Endothelial cell of umbilical vein (primary cell): Measurements from ENCODE around the gene FLNB.

Source experiments
- EZH2 ChIP-seq: IDR thresholded peaks from 2 replicates; pipeline ENCODE4 v1.6.1; 2012; ENCODE audit warnings: borderline replicate concordance, low read depth, mild to moderate bottlenecking, moderate library complexity, low read length, inconsistent platforms; ENCODE audit not compliant: severe bottlenecking
- POLR2A ChIP-seq: IDR thresholded peaks from 2 replicates; pipeline ENCODE4 v1.6.1; 2012; ENCODE audit warnings: low read depth, mild to moderate bottlenecking, control low read depth, low read length
- TF ChIP-seq, protein P1 (sequence below), 2 donors: IDR thresholded peaks; 1 replicate in 1 of 2; 2 replicates in 1 of 2; pipeline ENCODE4 v1.5.1; 2011; ENCODE audit warnings: low read length in 2 of 2, mild to moderate bottlenecking in 2 of 2, moderate library complexity in 2 of 2, control low read depth in 1 of 2, inconsistent platforms in 1 of 2, low read depth in 1 of 2; ENCODE audit not compliant: insufficient read depth in 1 of 2; ENCODE audit errors: extremely low read depth in 1 of 2

DNA sequence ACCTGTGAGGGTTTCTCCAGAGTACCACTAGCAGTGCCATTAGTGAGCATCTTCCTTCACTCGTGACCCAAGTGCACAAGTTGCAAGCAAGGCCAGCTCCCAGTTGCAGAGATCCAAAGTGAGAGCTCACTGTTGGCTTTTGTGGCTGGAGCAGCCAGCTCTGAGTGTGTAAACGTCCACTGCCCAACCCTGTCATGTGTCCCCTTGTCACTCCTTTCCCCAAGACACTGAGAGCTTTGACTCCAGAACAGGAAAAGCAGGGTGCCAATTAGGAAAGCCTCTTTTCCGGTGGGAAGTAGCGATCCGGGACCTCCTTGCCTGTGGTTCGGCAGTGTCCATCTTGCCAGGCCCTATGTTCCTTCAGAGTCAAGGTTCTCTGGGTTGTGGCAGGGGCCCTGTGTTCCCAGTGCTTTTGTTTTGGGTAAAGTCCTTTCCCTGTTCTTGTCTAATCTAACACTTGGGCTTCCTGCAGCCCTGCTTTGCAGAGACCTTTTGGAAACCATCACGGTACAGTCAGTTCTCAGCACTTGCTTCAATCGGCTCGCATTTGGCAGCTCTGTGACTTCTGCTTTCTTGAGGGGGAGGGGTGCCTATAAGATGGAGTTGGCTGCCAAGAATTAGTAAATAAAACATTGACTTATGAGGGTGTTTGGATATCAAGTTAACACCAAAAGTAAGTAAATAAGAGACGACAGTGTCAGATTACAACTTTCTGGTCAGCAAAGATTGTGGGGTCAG is 112.0 kb downstream of the FLNB start:
- no peak for TF ChIP-seq EZH2
- TF ChIP-seq POLR2A = no peak
- TF ChIP-seq, protein P1, sequence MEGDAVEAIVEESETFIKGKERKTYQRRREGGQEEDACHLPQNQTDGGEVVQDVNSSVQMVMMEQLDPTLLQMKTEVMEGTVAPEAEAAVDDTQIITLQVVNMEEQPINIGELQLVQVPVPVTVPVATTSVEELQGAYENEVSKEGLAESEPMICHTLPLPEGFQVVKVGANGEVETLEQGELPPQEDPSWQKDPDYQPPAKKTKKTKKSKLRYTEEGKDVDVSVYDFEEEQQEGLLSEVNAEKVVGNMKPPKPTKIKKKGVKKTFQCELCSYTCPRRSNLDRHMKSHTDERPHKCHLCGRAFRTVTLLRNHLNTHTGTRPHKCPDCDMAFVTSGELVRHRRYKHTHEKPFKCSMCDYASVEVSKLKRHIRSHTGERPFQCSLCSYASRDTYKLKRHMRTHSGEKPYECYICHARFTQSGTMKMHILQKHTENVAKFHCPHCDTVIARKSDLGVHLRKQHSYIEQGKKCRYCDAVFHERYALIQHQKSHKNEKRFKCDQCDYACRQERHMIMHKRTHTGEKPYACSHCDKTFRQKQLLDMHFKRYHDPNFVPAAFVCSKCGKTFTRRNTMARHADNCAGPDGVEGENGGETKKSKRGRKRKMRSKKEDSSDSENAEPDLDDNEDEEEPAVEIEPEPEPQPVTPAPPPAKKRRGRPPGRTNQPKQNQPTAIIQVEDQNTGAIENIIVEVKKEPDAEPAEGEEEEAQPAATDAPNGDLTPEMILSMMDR (IDR thresholded peaks at IDR 0.05; ENCODE audit: extremely low read depth in 1 of 2, insufficient read depth in 1 of 2, low read depth in 1 of 2, low read length in 2 of 2) = no peak
